A204.1 (cell line): ENCODE results near the gene MAML1.

Experiments used
- FAIRE-seq: peaks from 2 replicates; lab custom pipeline; 2012; peaks lifted over from hg19 to GRCh38; lab: Jason Lieb, UNC

Gene MAML1

DNA sequence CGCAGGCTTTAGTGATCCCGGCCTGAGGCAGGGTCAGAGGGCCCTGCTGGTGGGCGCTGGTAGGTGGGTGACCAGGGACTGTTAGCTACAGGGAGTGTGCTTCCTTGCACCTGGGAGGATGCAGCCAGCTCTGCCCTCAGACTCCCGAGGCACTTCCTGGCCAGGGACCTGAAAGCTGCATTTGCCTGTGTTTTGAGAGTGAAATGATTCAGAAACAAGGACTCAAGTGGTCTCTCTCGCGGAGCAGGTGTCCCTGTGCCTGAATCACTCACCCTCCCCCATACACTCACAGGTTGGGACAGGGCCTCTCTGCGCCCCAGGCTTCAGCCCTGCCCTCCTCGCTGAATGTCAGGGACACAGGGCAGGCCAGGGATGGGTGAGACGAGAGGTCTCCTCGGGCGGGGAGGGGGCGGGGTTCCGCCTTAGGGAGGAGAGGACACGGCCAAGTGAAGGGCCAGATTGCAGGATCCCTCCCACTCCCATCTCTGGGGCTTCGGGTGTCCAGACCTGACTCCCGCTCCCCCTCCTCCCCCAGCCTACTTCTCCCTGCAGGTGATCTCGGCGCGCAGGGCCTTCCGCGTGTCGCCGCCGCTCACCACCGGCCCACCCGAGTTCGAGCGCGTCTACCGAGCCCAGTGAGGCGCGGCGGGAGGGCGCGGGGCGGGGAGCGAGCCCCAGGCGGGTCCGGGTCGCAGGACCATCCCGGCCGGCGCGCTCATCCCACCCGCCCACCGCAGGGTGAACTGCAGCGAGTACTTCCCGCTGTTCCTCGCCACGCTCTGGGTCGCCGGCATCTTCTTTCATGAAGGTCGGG, 62.6 kb downstream of the MAML1 start:
- FAIRE-seq, result no peak

DNA sequence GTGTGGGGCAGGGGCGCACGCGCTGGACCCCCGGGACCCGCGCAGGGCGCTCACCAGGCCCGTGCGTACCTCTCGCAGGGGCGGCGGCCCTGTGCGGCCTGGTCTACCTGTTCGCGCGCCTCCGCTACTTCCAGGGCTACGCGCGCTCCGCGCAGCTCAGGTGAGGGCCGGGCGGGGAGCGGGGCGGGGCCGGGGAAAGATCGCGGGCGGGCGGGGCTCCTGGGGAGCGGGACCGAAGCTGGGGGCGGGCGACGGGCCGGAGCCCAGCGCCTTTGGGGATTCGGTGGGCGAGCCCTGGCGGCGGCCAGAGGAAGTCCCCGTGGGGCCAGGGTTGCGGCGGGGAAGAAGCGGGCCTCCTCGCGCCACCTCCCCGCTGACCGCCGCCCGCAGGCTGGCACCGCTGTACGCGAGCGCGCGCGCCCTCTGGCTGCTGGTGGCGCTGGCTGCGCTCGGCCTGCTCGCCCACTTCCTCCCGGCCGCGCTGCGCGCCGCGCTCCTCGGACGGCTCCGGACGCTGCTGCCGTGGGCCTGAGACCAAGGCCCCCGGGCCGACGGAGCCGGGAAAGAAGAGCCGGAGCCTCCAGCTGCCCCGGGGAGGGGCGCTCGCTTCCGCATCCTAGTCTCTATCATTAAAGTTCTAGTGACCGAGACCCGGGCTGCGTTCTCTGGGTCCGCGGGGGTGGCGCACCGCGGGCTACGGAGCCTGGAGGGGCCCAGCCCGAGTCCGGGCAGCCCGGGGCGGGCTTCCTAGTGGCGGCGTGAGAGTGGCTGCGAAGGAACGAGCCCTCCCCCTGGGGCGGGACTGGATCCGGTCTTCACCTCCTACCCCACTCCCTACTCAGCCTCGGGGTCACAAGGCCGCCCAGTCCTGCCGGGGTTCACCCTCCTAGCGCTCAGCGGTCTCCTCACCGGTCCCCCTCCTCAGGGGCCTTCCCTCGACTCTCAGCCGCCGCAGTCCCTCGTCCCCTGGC, 63.5 kb downstream of the MAML1 start:
- FAIRE-seq, result no peak

DNA sequence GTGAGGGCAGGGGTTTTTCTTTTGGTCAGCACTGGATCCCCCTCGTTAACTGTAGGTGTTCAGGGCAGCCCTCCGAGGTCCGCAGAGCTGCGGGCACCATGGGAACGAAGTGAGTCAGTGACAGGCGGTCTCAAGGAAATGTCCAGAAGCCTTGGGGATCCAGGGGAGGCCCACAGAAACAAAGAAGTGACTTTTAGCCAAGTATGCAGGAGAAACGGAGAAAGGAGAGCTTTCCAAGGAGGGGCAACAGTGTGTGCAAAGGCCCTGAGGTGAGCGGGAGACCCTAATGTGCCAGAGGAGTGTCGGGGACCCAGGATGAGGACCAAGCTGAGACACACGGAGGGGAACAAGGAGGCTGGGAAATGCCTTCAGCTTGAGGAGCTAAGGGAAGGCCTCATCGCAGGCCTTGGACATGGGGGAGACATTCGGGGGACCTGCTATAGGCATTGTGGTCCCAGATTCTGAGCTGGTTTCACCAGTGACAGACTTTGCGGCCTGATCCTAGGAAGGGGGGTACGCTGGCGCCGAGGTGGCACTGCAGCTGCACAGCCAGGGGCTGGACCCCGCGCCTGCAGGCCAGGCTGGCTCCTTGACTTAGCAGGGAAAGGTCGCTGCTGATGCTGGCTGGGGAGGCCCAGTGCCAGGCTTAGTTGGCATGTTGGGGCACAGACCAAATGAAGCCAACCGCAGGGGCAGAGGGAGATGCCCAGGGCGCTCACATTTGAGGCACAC, 64.4 kb downstream of the MAML1 start:
- no peak for FAIRE-seq

DNA sequence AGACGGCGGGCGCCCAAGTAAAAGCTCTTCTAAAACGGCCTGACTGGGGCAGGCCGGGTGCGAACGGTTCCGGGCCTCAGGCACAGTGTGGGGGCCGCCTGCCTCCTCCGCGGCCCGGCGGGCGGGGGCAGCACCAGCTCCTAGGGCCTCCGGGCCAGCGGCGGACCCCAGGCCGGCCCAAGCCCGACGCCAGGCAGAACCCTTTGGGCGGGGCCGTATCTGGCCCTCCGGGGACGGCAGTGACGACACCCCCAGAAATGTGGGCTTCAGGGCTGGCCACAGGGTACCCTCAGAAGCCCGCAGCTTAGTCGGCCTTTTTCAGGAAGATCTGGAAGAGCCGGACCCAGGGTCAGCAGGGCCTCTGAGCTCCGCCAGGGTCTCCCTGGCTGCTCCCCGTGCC, 65.1 kb downstream of the MAML1 start:
- no peak for FAIRE-seq

DNA sequence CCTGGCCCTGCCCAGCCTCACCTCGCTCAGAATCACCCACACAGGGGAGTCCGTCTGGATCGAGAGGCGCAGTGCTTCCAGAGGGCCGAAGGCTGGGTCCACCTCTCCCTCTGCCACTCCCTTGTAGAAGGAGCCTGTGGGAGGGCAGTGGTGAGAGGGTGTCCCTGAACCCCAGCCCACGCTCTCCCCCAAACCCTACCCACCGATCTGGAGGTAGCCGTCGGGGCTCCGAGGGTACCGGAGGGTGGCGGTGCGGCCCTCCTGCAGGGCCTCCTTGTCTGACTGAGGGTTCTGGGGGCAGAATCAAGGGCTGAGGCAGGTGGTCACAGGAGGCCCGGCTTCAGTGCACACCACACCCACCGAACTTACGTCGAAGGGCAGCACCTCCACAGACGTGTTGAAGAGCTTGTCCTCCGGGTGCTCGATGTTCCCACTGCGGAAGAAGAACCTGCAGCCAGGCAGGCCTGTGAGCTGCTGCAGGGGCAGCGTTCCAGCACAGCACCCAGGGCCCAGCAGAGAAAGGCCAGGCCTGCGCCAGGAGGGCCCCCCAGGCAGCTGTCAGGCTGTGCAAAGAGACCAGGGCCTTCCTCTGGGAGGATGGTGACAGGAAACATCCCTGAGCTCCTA, 65.6 kb downstream of the MAML1 start:
- FAIRE-seq, result no peak

DNA sequence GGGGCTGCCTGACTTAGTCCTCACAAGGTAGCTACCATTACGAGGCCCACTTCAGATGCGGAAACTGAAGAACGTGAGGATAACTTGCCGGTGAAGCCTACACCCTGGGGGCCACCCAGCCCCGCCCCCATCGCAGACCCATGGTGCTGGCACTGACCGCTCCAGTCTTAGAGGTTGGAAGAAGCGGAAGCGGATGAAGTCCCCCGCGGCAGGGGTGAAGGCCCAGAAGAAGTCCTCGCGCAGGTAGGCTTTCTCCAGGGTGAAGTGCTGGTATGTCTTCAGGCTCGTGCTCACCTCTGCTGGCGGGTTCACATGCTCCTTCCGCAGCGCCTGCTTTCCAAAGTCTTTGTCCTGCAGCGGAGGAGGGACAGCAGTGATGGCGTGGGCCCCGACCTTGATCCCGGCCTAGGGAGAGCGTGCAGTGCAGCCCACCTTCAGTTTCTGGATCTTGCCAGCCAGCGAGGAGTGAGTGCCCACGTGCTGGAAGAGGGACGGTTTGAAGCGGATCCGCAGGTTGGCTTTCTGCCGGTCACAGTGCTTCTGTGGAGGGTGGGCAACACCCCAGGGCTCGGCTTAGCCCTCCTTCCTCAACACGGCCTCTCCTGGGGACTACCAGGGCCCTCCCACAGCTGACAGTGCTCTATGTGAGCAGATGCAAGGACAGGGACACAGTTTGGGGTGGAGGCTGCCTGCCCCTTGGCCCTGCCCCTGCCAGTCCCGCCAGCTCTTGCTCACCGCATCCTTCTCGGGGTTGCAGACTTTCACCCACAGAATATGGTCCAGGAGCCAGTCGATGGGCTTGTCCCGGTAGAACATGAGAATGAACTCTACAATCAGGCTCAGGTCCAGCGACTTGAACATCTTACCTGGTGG, 66.4 kb downstream of the MAML1 start:
- FAIRE-seq, result no peak

DNA sequence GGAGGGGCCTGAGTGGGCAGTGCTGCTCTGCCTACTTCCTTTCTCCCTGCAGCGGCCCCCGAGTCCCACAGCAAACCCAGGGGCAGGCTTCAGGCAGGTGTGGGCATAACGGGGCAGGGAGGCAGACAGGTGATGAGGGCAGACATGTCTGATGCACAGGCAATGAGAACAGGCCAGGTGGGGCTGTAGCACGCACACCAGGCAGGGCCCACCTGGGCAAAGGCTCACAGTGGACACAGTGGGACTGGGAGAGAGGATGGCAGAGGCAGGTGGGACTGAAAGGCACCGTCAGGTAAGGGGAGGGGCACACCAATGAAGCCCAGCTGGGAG, 67.0 kb downstream of the MAML1 start:
- FAIRE-seq, result no peak

DNA sequence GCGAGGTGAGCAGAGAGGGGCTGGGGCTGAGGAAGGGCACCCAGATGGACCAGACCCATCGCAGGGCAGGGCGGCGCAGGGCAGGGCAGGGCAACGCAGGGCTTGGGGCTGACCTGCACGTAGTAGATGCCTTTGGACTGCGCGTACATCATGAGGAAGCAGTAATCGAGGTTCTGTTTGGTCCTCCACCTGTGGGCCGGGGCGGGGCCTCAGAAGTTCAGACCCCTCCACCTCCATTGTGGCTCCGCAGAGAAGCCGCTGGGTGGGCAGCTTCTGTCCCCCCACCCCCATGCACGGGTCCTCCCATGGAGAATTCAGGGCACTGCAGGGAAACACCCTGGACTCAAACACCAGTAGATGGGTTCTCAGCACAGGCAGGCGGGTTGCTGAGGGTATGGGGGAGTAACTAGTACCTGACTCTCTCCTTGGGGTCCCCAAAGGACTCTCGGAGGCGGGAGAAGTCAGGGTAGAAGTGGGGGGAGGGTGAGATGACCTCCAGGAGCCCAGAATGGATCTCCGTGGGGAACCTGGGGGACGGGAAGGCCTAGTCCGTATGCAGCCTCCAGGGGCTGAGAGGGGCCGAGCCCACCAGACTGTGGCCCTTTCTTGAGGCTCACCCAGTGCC, 67.6 kb downstream of the MAML1 start:
- no peak for FAIRE-seq

DNA sequence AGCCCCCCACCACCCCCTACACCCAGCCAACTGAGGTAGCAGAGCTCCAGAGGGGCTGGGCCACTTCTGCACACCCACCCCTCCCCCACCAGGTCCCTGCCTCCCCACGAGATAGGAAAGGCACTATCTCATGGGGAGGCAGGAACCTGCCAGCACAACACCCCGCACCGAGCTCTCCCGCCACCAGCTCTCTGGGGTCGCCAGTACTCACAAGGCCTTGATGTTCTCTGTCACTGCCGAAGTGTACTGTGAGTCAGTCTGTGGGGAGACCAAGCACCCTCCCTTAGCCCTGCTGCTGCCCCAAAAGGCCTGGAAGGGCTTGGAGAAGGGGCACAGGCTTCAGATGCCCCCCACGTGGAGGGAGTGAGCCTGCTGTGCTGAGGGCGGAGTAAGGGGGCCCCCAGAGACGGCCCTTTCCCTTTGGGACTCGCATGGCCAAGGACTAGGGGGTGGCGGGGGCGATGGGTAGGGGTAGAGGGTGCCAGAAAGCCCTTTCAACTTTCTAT, 68.1 kb downstream of the MAML1 start:
- FAIRE-seq, result no peak

DNA sequence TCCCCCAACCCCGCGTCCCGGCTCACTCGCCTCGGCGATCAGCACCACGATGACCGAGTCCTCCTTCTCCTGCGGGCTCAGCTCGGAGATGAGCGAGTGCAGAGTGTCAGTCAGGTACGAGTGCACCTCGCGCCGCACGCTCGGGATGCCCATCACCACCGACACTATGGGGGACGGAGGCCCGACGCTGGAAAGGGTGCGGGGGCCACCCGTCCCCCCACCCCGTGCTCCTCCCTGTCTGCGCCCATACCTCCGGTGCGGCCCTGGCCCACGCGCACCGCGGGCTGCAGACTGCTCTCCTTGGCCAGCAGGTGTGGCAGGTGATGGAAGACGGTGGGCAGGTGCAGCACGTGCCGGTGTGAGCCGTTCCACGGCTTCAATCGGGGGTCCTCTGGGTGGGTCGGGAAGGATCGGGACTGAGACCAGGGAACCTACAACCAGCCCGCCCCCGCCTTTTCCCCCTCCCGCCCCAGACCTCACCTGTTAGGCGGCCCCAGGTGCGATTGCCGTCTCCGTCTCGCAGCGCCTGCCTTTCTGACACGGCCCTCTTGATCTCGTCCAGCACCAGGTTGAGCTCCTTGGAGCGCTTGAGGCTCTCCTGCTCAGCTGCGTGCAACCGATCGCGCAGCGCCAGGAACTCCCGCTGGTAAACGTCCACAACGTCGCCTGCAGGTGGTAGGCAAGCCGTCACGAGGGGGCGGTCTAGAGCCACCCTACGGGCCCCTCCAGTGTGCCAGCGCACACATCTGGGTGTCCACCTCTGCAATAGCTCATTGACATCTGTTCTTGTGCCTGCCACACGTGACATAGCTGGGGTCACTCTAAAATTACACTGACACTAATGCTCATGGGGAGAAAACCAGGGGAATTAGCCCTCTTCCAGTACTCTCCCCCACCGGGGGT, 68.9 kb downstream of the MAML1 start:
- FAIRE-seq, result no peak

DNA sequence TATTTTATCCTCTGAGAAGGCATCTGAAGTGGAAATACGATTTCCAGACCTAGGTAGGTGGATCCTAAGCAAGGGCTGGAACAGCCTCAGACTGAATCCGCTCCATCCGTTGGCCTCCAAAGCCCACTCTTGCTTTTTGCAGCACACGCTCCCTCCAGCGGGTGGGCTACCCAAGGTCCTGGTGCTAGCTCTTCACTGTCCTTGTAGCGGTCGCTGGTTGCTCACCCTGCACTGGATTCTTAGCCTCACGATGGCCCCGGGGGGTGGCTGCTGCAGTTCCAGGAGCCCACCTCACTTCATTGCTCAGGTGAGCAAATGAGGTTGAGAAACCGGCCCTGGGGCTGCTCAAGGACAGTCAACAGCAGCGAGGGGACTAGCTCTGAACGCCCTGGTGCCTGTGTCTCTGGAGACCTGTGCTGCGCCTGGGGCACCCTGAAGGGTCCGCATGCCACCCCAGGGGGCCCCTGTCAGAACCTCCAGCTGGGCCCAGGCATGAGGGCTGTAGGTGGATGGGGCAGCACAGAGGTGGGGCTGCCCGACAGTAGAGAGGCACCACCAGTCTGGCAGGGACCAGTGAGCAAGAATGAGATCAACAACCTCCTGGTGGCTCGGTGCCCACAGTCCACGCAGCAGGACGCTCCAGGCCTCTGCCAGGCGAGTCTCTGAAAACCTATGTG, 69.7 kb downstream of the MAML1 start:
- no peak for FAIRE-seq

DNA sequence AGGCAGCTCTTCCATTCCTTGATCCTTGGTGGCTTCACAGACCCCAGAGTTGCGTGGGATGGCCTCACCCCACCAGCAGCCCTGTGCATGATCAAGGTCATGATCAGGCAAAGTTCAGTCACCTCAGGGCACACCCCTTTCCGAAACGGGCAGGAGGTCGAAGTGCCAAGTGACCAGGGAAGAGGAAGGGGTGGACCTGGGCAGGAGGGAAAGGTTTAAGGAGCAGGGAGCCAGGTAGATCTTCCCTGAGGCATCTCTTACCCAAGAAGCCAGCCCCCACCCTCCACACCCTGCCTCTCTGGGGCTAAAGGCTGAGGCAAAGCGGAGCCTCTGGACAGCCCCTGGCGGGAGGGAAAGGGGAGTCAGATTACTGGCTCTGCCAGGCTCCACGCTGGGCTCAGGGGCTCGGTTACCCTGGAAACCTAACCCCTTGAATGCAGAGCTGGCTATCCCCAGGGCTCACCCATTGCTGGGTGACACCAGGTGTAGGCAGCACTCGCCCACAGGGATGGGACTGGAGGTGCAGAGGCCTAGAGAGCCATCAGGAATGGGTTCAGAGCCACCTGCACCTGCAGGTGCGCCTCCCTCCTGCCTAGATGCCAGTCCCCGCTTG, 70.4 kb downstream of the MAML1 start:
- FAIRE-seq, result no peak

DNA sequence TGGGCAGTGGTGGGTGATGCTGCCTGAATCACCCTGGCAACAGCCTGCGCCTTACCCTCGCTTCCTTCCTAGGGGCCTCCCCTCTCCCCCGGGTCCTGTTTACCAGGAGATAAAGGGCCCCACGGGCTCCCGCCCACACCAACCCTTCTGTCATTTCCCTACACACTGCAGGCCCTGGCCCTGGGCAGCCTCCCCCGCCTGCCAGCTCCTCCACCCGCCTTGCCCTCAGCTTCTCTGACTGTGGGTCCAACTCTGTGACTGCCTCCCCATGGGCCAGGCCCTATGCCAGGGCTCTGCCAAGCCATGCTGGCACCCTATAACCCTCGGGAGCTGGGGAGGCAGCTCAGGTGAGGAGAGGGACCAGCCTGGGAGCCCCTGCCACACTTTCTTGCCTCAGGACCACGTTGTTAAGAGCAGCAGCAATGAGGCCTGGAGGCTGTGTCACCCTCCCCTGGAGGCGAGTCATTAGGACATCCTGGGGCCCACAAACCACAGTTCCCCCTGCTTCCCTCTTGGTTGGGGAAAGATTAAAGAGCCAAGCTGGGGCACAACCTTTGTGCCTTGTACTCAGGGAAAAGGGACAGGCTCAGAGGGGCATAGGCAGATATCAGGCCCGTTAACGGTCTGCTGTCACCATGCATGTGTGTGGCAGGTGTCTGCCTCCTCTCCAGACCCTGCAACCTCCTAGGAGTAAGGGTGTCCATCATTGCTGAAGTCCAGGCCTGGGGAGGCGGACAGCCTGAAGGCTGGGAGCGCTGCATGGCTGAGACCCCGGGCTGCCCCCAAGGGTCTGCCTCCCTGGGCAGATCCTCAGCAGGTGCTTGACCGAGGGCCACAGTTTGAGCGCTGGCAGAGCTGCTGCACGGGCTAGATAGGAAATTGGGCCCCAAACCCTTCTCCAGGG, 71.3 kb downstream of the MAML1 start:
- FAIRE-seq, result no peak

DNA sequence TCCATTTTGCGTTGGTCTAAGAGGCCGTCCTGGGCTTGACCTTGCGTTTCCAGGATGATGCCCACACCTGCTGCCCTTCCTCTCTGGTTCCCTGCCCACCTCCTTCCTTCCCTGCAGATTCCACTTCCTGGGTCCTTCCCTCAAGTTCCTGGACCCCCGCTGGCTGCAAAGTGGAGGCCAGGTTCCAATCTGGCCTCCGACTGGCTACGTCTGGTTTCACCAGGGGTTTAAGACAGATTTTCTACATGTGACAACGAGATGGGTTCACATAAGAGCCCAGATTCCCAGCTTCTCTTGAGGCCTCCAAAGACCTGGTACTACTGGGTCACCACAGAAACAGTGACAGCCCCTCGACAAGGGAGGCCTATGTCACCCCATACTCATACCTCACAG, 71.9 kb downstream of the MAML1 start:
- no peak for FAIRE-seq

DNA sequence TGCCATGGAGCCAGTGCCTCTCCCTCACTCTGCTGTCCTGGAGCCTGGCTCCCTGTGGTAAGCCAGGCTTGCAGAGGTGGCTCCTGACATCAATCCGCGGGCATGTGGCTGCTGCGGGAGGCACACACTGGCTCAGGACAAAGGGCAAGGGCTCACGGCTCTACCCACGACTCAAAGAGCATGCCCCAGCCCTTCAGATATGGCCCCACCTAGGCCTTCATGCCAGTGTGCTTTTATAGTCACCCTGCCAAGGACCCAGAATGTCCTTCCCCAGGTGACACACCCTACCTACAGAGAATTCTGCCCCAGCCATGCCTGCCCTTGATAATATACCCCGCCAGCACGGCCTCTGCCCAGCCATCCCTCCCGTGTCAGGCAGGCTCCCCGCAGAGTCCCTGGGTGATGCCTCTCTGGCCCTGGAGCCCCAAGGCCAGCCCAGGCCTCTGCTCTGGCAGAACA, 72.5 kb downstream of the MAML1 start:
- no peak for FAIRE-seq

DNA sequence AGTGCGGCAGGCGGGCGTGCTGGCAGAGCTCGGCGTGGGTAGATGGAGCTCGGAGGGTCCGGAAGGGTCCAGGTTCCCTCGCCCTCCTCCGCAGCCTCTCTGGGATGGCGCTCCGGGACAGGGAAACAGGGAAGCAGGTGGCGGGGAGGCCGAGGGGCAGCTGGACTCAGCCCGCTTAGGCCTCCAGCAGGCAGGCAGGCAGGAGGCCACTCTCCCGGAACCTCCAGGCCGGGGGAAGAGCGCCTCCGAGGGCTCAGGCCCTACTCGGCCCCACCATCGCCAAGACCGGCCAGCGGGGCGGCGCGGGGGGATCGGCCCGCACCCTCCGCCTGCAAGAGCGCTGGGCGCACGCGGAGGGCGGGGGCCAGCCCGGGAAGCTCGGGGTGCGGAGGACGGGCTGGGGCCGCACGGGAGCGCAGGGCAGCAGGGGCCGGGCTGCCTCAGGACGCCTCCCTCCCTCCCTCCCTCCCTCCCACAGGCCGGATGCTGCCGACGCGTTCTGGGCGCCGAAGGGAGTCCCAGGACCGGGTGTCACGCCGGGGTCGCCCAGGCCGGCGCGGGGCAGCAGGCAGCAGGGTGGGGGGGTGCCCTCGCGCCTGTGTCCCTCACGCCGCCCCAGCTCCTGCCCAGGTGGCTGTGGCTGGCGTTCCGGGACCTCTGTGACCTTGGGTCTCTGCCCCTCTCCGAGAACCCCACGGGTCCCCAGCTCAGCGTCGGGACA, 73.1 kb downstream of the MAML1 start:
- no peak for FAIRE-seq
